Fibroblast of villous mesenchyme (primary cell): ENCODE measurements around the gene NLK. TPM values are rescaled to one million over a fixed set of nuclear protein-coding genes. Genes with fewer than 3 reads are reported as not detected.
"Not testable (repeated sequence)": the region's sequence is repeated elsewhere in the genome, so short reads cannot be mapped to it uniquely, and the experiment has no call there.

ENCODE experiments used
- DNase-seq: peaks from one replicate; pipeline ENCODE4 v3.0.0-alpha.2; 2010; ENCODE audit warnings: low read depth
- H3K4me3 ChIP-seq: 2 replicates; pipeline ENCODE4 v1.5.1; 2011; ENCODE audit warnings: low read depth, mild to moderate bottlenecking, low read length
- CTCF ChIP-seq: IDR thresholded peaks from 2 replicates; pipeline ENCODE4 v1.5.1; 2012; ENCODE audit warnings: low read depth, mild to moderate bottlenecking, low read length; ENCODE audit not compliant: insufficient read depth
- total RNA-seq: library from RNA; depleted of rRNA; stranded (reverse); fragments of >200 nt; gene quantifications from 2 replicates; pipeline ENCODE4 v1.2.3, GENCODE V29; 2012

Gene NLK
- total RNA-seq, 1 donor = 33.7 TPM

- no peak overlapping the region for H3K4me3 ChIP-seq
- TF ChIP-seq CTCF = no peak
- DNase-seq = no peak
Observed at GRCh38 chr17:28226563-28227315, 184.3 kb downstream of the NLK start.

- peak overlapping the region; percentile 51 for H3K4me3 ChIP-seq
- TF ChIP-seq CTCF = no peak
- peak; percentile 14 for DNase-seq
Observed at GRCh38 chr17:28227316-28228108, 185.0 kb downstream of the NLK start.

- no peak for DNase-seq
- H3K4me3 ChIP-seq = peak overlapping the region; percentile 51
- TF ChIP-seq CTCF = peak; percentile 29
Observed at GRCh38 chr17:28228109-28228840, 185.8 kb downstream of the NLK start.

- no peak for TF ChIP-seq CTCF
- no peak for DNase-seq
- H3K4me3 ChIP-seq = no peak overlapping the region
Observed at GRCh38 chr17:28228986-28229729, 186.7 kb downstream of the NLK start.

- H3K4me3 ChIP-seq = no peak overlapping the region
- no peak for TF ChIP-seq CTCF
- no peak for DNase-seq
Observed at GRCh38 chr17:28230011-28230410, 187.5 kb downstream of the NLK start.

- H3K4me3 ChIP-seq, DNase-seq: not testable (repeated sequence)
Observed at GRCh38 chr17:28230607-28231006, 188.1 kb downstream of the NLK start.

GRCh38 chr17:28231624-28232023 lies 189.1 kb downstream of the NLK start:
- not testable (repeated sequence) for DNase-seq, H3K4me3 ChIP-seq
